HepG2 (cell line): Measurements from ENCODE around the gene NEAT1. TPM values are rescaled to one million over a fixed set of nuclear protein-coding genes. Genes with fewer than 3 reads are reported as not detected.

Source experiments
- ATAC-seq: fragments of 200-7000 bp; cut with Tn5 transposase; 3 replicates; pipeline ENCODE4 v1.9.1; 2020; ENCODE audit warnings: mild to moderate bottlenecking, moderate library complexity
- BruUV-seq: library from RNA; stranded (reverse); fragments of 400-500 nt; replicated peaks from 2 replicates; lab custom pipeline; 2021; lab: Mats Ljungman, UMichigan
- CTCF ChIA-PET: fragments of 300-600 bp; formaldehyde crosslinking; extraction: SDS; loops from one replicate; lab custom pipeline; 2021; ENCODE audit warnings: low total read pairs, inconsistent platforms, low intra/inter-chr PET ratio; lab: Yijun Ruan, JAX
- POLR2A ChIA-PET: fragments of 350-600 bp; sonication (Branson Sonifier 250); formaldehyde crosslinking; loops from one replicate; lab custom pipeline; 2020; ENCODE audit warnings: antibody characterized with exemption, inconsistent platforms; lab: Yijun Ruan, JAX
- DNase-seq: peaks from one replicate; pipeline ENCODE4 v3.0.0-alpha.2; 2015; ENCODE audit warnings: low spot score
- FAIRE-seq: peaks from 3 replicates; lab custom pipeline; 2011; peaks lifted over from hg19 to GRCh38; lab: Jason Lieb, UNC
- H2AFZ ChIP-seq: one replicate; pipeline ENCODE4 v1.6.1; 2011; ENCODE audit warnings: low read length, inconsistent platforms
- H3K27ac ChIP-seq: fragments of 300-600 bp; 3 replicates; pipeline ENCODE4 v1.8.0; 2011; ENCODE audit warnings: mixed run types, mild to moderate bottlenecking, mixed read lengths, low read length, inconsistent platforms; ENCODE audit not compliant: insufficient read depth; ENCODE audit errors: extremely low read length
- H3K27me3 ChIP-seq, 2 experiments: fragments of 200-600 bp in 1 of 2; 2 replicates in 1 of 2; 3 replicates in 1 of 2; pipeline versions ENCODE4 v1.6.0 to v1.8.0; 2011; ENCODE audit warnings: low read length in 2 of 2, mild to moderate bottlenecking in 2 of 2, moderate library complexity in 2 of 2, inconsistent platforms in 1 of 2; ENCODE audit not compliant: insufficient read depth in 2 of 2, control insufficient read depth in 1 of 2
- H3K36me3 ChIP-seq, 2 experiments: fragments of 200-600 bp in 1 of 2; replicated peaks in 1 of 2; 2 replicates in 1 of 2; 3 replicates in 1 of 2; pipeline versions ENCODE4 v1.5.1 to v1.8.0; 2011; ENCODE audit warnings: low read length in 2 of 2, inconsistent platforms in 1 of 2; ENCODE audit not compliant: insufficient read depth in 2 of 2, control insufficient read depth in 1 of 2
- H3K4me1 ChIP-seq: 2 replicates; pipeline ENCODE4 v1.5.1; 2012; ENCODE audit warnings: low read length, inconsistent platforms; ENCODE audit not compliant: insufficient read depth
- H3K4me2 ChIP-seq: 2 replicates; pipeline ENCODE4 v1.6.0; 2011; ENCODE audit warnings: low read depth, low read length, inconsistent platforms
- H3K4me3 ChIP-seq, 3 experiments: fragments of 200-600 bp in 1 of 3; sonication (generic), shearing (Covaris generic) in 1 of 3; replicated peaks in 1 of 3; 2 replicates each; pipeline ENCODE4 v1.5.1; 2011 to 2016; ENCODE audit warnings: low read length in 3 of 3, inconsistent platforms in 2 of 3, low read depth in 2 of 3, mild to moderate bottlenecking in 2 of 3, control low read depth in 1 of 3, mixed read lengths in 1 of 3; ENCODE audit not compliant: insufficient read depth in 1 of 3
- H3K79me2 ChIP-seq: one replicate; pipeline ENCODE4 v1.6.1; 2011; ENCODE audit warnings: low read length, inconsistent platforms; ENCODE audit not compliant: insufficient read depth
- H3K9ac ChIP-seq: 2 replicates; pipeline ENCODE4 v1.6.0; 2011; ENCODE audit warnings: mild to moderate bottlenecking, low read depth, low read length, inconsistent platforms; ENCODE audit not compliant: insufficient read depth
- H3K9me3 ChIP-seq: 2 replicates; pipeline ENCODE4 v1.5.1; 2012; ENCODE audit warnings: mild to moderate bottlenecking, low read length
- H4K20me1 ChIP-seq: 2 replicates; pipeline ENCODE4 v1.6.0; 2011; ENCODE audit warnings: inconsistent platforms, mild to moderate bottlenecking, low read length, moderate library complexity; ENCODE audit not compliant: insufficient read depth
- LCORL ChIP-seq, 2 experiments: fragments of 450-650 bp in 1 of 2; sonication (generic) in 1 of 2; formaldehyde crosslinking in 1 of 2; IDR thresholded peaks; 2 replicates each; pipeline versions ENCODE4 v1.5.0 to v1.6.1; 2017 to 2020; ENCODE audit warnings: antibody characterized with exemption in 1 of 2, missing genetic modification reagents in 1 of 2
- ZFP36L1 ChIP-seq: sonication (generic); formaldehyde crosslinking; IDR thresholded peaks from 2 replicates; pipeline ENCODE4 v1.8.0; 2022; ENCODE audit warnings: mild to moderate bottlenecking, missing genetic modification reagents, moderate library complexity
- ZMAT3 ChIP-seq: sonication (generic); formaldehyde crosslinking; conservative IDR thresholded peaks from 2 replicates; pipeline ENCODE4 v1.7.0; 2021; ENCODE audit warnings: missing genetic modification reagents
- ZNF766 ChIP-seq: sonication (generic); formaldehyde crosslinking; IDR thresholded peaks from 2 replicates; pipeline ENCODE4 v1.5.0; 2020; ENCODE audit warnings: missing genetic modification reagents, borderline replicate concordance
- WGBS: methylation state at CpG from one replicate; pipeline ENCODE4 v1.1.6; 2017; ENCODE audit warnings: low lambda C conversion rate; 5-methylcytosine and 5-hydroxymethylcytosine counted together
- in situ Hi-C: cut with HindIII; loops from 2 replicates; pipeline ENCODE4 v1.10.0; 2017; ENCODE audit warnings: low pct_unique_long_range_greater_than_20kb; ENCODE audit not compliant: extremely low pct_ligation_motif_present
- intact Hi-C: fragments of 100-400 bp; cut with micrococcal nuclease; formaldehyde crosslinking; loops from one replicate; pipeline ENCODE4 v1.10.0; 2022; ENCODE audit not compliant: unreplicated experiment
- polyA plus RNA-seq, 8 experiments: library from polyadenylated mRNA; depleted of rRNA in 3 of 8; stranded (reverse) in 7 of 8; unstranded in 1 of 8; fragments of >200 nt; fragmentation: Illumina TruSeq in 4 of 8; extraction: Trizol in 4 of 8; gene quantifications; 2 replicates each; pipeline versions ENCODE4 v1.2.1 to v1.2.3, GENCODE V29; 2011 to 2016; ENCODE audit warnings: low read depth in 4 of 8, missing spikeins in 1 of 8, mixed read lengths in 1 of 8; ENCODE audit not compliant: insufficient read depth in 1 of 8
- total RNA-seq, 5 experiments: library from RNA; depleted of rRNA; stranded (reverse); fragments of >200 nt; fragmentation: Illumina TruSeq; extraction: Trizol; gene quantifications; 2 replicates each; pipeline ENCODE4 v1.2.3, GENCODE V29; 2016; ENCODE audit warnings: low read depth in 1 of 5
- TF ChIP-seq, protein P1 (sequence below): sonication (generic); formaldehyde crosslinking; IDR thresholded peaks from 2 replicates; pipeline ENCODE4 v1.8.1; 2023; ENCODE audit warnings: mild to moderate bottlenecking, moderate library complexity, missing genetic modification reagents

The NEAT1 gene
- total and polyA plus RNA-seq, 2 of the 13 experiments (the other 11 are each of a cell fraction or from before 2014, with no cell fraction given), result 20.5 to 41.2 TPM

DNA sequence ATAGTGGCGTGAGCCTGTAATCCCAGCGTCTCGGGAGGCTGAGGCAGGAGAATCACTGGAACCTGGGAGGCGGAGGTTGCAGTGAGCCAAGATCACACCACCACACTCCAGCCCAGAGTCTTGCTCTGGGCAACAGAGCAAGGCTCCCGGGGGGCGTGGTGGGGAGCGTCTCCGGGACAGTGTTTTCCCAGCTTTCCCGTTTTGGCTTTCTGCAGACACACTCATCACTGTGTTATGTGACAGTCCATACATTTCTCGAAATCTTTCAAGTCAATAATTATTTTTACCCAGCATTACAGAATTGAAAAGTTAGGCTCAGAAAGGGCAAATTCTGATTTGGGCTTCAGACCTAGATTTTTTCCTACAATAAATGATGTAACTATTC lies 31.7 kb downstream of the NEAT1 start:
- in situ Hi-C loops, result loop anchor here (10.0 kb wide), 1 partner anchor 50 kb away; no protein-coding TSS in a partner anchor
- TF ChIP-seq ZNF766 (CRISPR knock-in tag) (0 out of 2 replicates have a peak, but pooled peaks have one; percentile 12), LCORL (IDR thresholded peaks at IDR 0.05) (no peak), LCORL (CRISPR knock-in tag; IDR thresholded peaks at IDR 0.05) (0 out of 2 replicates have a peak, but pooled peaks have one; percentile 11), ZMAT3 (0 out of 2 replicates have a peak, but pooled peaks have one; percentile 2), ZFP36L1 (CRISPR knock-in tag) (0 out of 2 replicates have a peak, but pooled peaks have one; percentile 20)
- TF ChIP-seq, protein P1, sequence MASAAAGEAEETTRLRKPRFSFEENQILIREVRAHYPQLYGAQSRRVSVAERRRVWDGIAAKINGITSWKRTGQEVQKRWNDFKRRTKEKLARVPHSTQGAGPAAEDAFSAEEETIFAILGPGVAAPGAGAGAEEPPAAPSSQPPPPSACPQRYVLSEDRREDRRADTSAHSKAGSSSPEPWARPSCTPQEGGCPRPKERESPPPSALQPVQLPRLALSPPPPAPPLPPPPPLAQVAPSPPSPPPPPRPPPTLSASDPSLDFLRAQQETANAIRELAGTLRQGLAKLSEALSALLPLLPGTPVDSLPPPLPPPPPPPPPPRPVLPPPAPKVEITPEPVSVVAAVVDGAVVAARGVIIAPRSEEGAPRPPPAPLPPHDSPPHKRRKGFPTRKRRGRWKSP (CRISPR knock-in tag), result no peak
- DNase-seq, result no peak
- intact Hi-C loops, result no loop called here
- peak overlapping the region; percentile 56 to 75 (median 61) for H3K4me3 ChIP-seq
- peaks cover 58% of the 10 kb centered on the region for H3K4me1 ChIP-seq
- no peak for FAIRE-seq
- BruUV-seq, result no TSS peak
- H2AFZ ChIP-seq, result no peak overlapping the region
- ChIA-PET POLR2A (interaction anchor here (0.8 to 1.1 kb wide), 2 partner anchors 23 to 45 kb away, joined by 3 read pairs; partner anchors contain the start of gene MALAT1), CTCF (no interaction called here)
- H3K9me3 ChIP-seq, result no peaks in the 10 kb centered on the region
- no peak overlapping the region for H3K27ac ChIP-seq
- H3K79me2 ChIP-seq, result no peaks in the 10 kb centered on the region
- WGBS, result 45% methylated on average over 10 of the region's 10 CpGs
- no peaks in the 10 kb centered on the region for H3K27me3 ChIP-seq
- no peaks in the 10 kb centered on the region for H3K36me3 ChIP-seq
- H4K20me1 ChIP-seq, result no peaks in the 10 kb centered on the region
- peak overlapping the region; percentile 55; the same call in 1 of the 2 replicates for H3K9ac ChIP-seq
- peak; percentile 10 for ATAC-seq
- peak overlapping the region; percentile 97 for H3K4me2 ChIP-seq
